CD14-positive monocyte (primary cell): ENCODE data around the gene NEMP1. TPM values are rescaled to one million over a fixed set of nuclear protein-coding genes. Genes with fewer than 3 reads are reported as not detected.

Source experiments
- DNase-seq, 3 donors: peaks; one replicate each; pipeline ENCODE4 v3.0.0-alpha.2; 2011 to 2022
- H2AFZ ChIP-seq: 2 replicates; pipeline ENCODE4 v1.6.0; 2012; ENCODE audit warnings: mild to moderate bottlenecking, low read depth, low read length, inconsistent platforms; ENCODE audit not compliant: insufficient read depth, poor library complexity, severe bottlenecking
- H3K27ac ChIP-seq, 2 donors: 1 replicate in 1 of 2; 2 replicates in 1 of 2; pipeline ENCODE4 v1.5.1; 2012 to 2013; ENCODE audit warnings: low read length in 2 of 2, control low read depth in 1 of 2, inconsistent platforms in 1 of 2, low read depth in 1 of 2, mild to moderate bottlenecking in 1 of 2
- H3K27me3 ChIP-seq, 2 donors: one replicate each; pipeline versions ENCODE4 v1.6.0 to v1.6.1; 2011 to 2013; ENCODE audit warnings: low read length in 2 of 2; ENCODE audit not compliant: control insufficient read depth in 2 of 2, insufficient read depth in 2 of 2
- H3K36me3 ChIP-seq, 2 donors: replicated peaks in 1 of 2; 1 replicate in 1 of 2; 2 replicates in 1 of 2; pipeline versions ENCODE4 v1.5.1 to v1.6.1; 2012 to 2013; ENCODE audit warnings: low read length in 2 of 2, control low read depth in 1 of 2, inconsistent platforms in 1 of 2, mild to moderate bottlenecking in 1 of 2; ENCODE audit not compliant: insufficient read depth in 2 of 2, control insufficient read depth in 1 of 2
- H3K4me1 ChIP-seq, 2 donors: 1 replicate in 1 of 2; 2 replicates in 1 of 2; pipeline versions ENCODE4 v1.5.1 to v1.6.1; 2012 to 2013; ENCODE audit warnings: low read length in 2 of 2, control low read depth in 1 of 2, inconsistent platforms in 1 of 2, mild to moderate bottlenecking in 1 of 2, moderate library complexity in 1 of 2; ENCODE audit not compliant: insufficient read depth in 2 of 2, control insufficient read depth in 1 of 2
- H3K4me2 ChIP-seq: replicated peaks from 2 replicates; pipeline ENCODE3; 2012; ENCODE audit warnings: low read length, moderate library complexity, mild to moderate bottlenecking; ENCODE audit not compliant: poor library complexity, severe bottlenecking; ENCODE audit errors: extremely low read depth
- H3K4me3 ChIP-seq, 3 experiments: fragments of 200-600 bp in 1 of 3; sonication (generic) in 1 of 3; replicated peaks in 1 of 3; 1 replicate in 2 of 3; 2 replicates in 1 of 3; pipeline ENCODE4 v1.5.1; 2011 to 2013; ENCODE audit warnings: low read length in 3 of 3, mild to moderate bottlenecking in 3 of 3, control low read depth in 2 of 3, low read depth in 2 of 3, inconsistent platforms in 1 of 3, moderate library complexity in 1 of 3
- H3K79me2 ChIP-seq: 2 replicates; pipeline ENCODE4 v1.6.0; 2012; ENCODE audit warnings: mild to moderate bottlenecking, control low read depth, inconsistent platforms, low read length, moderate library complexity; ENCODE audit not compliant: insufficient read depth
- H3K9ac ChIP-seq: 2 replicates; pipeline ENCODE4 v1.6.0; 2017; ENCODE audit warnings: low read length, mild to moderate bottlenecking; ENCODE audit not compliant: insufficient read depth, poor library complexity, severe bottlenecking
- H3K9me3 ChIP-seq, 2 donors: replicated peaks in 1 of 2; 1 replicate in 1 of 2; 2 replicates in 1 of 2; pipeline versions ENCODE4 v1.5.1 to v1.6.1; 2012 to 2013; ENCODE audit warnings: low read length in 2 of 2, control low read depth in 1 of 2; ENCODE audit not compliant: control insufficient read depth in 1 of 2, insufficient read depth in 1 of 2
- H4K20me1 ChIP-seq: 2 replicates; pipeline ENCODE4 v1.6.0; 2012; ENCODE audit warnings: mild to moderate bottlenecking, low read length, control low read depth, moderate library complexity; ENCODE audit not compliant: insufficient read depth
- H3K27ac Mint-ChIP-seq, 7 donors: one replicate each; pipeline ENCODE4 v1.8.0; 2020; ENCODE audit warnings: mild to moderate bottlenecking in 7 of 7, mixed read lengths in 7 of 7, moderate library complexity in 6 of 7, inconsistent platforms in 2 of 7
- H3K27me3 Mint-ChIP-seq, 3 donors: one replicate each; pipeline ENCODE4 v1.8.0; 2021 to 2022; ENCODE audit warnings: low read depth in 3 of 3, mild to moderate bottlenecking in 3 of 3, mixed read lengths in 3 of 3, moderate library complexity in 3 of 3, inconsistent platforms in 1 of 3
- H3K36me3 Mint-ChIP-seq, 2 donors: one replicate each; pipeline ENCODE4 v1.8.0; 2020; ENCODE audit warnings: mixed read lengths in 2 of 2, inconsistent platforms in 1 of 2, mild to moderate bottlenecking in 1 of 2
- H3K4me1 Mint-ChIP-seq: one replicate; pipeline ENCODE4 v1.8.0; 2020; ENCODE audit warnings: mild to moderate bottlenecking, mixed read lengths
- H3K4me3 Mint-ChIP-seq, 2 donors: one replicate each; pipeline ENCODE4 v1.8.0; 2020; ENCODE audit warnings: mild to moderate bottlenecking in 2 of 2, mixed read lengths in 2 of 2, moderate library complexity in 1 of 2
- H3K9me3 Mint-ChIP-seq, 7 donors: one replicate each; pipeline ENCODE4 v1.8.0; 2020 to 2022; ENCODE audit warnings: mixed read lengths in 7 of 7, mild to moderate bottlenecking in 6 of 7, moderate library complexity in 6 of 7, inconsistent platforms in 2 of 7
- WGBS: methylation state at CpG from one replicate; pipeline ENCODE4 v1.1.5; 2013; ENCODE audit warnings: missing lambda C conversion rate; ENCODE audit not compliant: insufficient coverage; 5-methylcytosine and 5-hydroxymethylcytosine counted together
- intact Hi-C, 2 donors: fragments of 100-400 bp; cut with micrococcal nuclease; formaldehyde crosslinking; loops; one replicate each; pipeline versions ENCODE4 v1.15.0 to v1.15.1; 2023
- polyA plus RNA-seq, 3 donors: library from polyadenylated mRNA; depleted of rRNA in 1 of 3; unstranded in 2 of 3; stranded (reverse) in 1 of 3; fragments of 300-500 nt in 2 of 3; fragments of >200 nt in 1 of 3; fragmentation: Illumina TruSeq in 2 of 3; gene quantifications; 1 replicate in 2 of 3; 2 replicates in 1 of 3; pipeline ENCODE4 v1.2.3, GENCODE V29; 2012 to 2021
- TF ChIP-seq, protein P1 (sequence below): fragments of 200-600 bp; IDR thresholded peaks from one replicate; pipeline ENCODE4 v1.8.0; 2022; ENCODE audit warnings: antibody characterized with exemption, mild to moderate bottlenecking

The NEMP1 gene
- polyA plus RNA-seq, 3 donors: 1.9 to 4.6 (median 2.2) TPM

DNA sequence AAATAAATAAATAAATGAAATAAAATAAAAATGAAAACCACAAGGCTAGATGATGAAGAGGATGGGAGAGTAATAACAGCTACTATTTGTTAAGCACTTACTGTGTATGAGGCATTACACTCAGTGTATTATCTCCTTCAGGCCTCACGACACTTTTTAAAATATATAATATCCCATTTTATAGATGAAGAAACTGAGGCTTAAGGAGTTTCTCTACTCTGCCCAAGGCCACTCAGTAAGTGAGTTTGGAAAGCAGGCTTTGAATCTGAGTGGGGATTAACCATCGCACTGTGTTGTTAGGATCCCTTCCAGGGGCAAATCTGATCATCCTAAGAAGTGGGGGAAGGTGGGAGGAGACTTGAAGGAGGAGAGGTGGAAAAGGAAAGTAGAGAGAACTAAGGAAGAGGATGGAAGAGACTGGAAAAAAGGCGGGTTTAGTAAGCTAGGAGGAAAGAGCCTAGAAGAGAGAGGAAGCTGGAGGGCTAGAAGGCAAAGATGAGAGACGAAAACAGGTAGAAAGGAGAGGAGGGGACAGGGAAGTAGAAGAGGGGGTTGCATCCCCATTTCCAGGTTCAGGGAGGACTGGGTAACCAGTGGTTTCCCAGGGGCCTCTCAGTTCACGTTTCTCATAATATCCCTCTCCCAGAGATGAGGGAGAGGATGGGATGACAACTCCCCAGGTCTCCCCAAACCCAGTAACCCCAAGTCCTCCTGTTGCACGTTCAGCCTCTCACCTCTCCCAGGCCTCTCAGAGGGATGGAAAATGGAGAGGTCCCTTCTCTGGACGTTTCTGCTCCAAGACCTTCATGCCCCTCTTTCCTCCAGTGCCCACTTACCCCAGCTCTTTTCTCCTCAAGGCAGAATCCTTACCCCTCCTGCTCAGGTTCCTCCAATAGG, 30.9 kb upstream of the NEMP1 start:
- peak overlapping the region; percentile 97 for H3K9ac ChIP-seq
- H3K79me2 ChIP-seq: peaks cover 63% of the 10 kb centered on the region
- Mint-ChIP-seq H3K36me3 (peaks cover 37 to 44% of the 10 kb centered on the region in 2 donors), H3K4me3 (peak overlapping the region; percentile 98 to 99), H3K27me3 (peaks cover 0 to 5% (median 0%) of the 10 kb centered on the region in 3 donors), H3K4me1 (peaks cover 65% of the 10 kb centered on the region), H3K9me3 (no peaks in the 10 kb centered on the region), H3K27ac (peak overlapping the region; percentile 95 to 100 (median 99))
- peak overlapping the region; percentile 95 for H3K4me2 ChIP-seq
- peak overlapping the region; percentile 100 for H3K27ac ChIP-seq
- H3K4me1 ChIP-seq: peaks cover 39 to 72% of the 10 kb centered on the region in 2 donors
- intact Hi-C loops: loop anchor here (5.0 kb wide), 2 partner anchors 32 to 37 kb away; partner anchors contain the start of gene NEMP1 (in 1 of the 2)
- peaks cover 59% of the 10 kb centered on the region for H4K20me1 ChIP-seq
- H3K9me3 ChIP-seq: no peaks in the 10 kb centered on the region
- peaks cover 40 to 43% of the 10 kb centered on the region in 2 donors for H3K36me3 ChIP-seq
- DNase-seq: no peak
- no peaks in the 10 kb centered on the region for H3K27me3 ChIP-seq
- 73% methylated on average over 3 of the region's 7 CpGs for WGBS
- peak overlapping the region; percentile 69 to 100 (median 75) for H3K4me3 ChIP-seq
- TF ChIP-seq, protein P1, sequence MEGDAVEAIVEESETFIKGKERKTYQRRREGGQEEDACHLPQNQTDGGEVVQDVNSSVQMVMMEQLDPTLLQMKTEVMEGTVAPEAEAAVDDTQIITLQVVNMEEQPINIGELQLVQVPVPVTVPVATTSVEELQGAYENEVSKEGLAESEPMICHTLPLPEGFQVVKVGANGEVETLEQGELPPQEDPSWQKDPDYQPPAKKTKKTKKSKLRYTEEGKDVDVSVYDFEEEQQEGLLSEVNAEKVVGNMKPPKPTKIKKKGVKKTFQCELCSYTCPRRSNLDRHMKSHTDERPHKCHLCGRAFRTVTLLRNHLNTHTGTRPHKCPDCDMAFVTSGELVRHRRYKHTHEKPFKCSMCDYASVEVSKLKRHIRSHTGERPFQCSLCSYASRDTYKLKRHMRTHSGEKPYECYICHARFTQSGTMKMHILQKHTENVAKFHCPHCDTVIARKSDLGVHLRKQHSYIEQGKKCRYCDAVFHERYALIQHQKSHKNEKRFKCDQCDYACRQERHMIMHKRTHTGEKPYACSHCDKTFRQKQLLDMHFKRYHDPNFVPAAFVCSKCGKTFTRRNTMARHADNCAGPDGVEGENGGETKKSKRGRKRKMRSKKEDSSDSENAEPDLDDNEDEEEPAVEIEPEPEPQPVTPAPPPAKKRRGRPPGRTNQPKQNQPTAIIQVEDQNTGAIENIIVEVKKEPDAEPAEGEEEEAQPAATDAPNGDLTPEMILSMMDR: no peak
- H2AFZ ChIP-seq: no peak overlapping the region

DNA sequence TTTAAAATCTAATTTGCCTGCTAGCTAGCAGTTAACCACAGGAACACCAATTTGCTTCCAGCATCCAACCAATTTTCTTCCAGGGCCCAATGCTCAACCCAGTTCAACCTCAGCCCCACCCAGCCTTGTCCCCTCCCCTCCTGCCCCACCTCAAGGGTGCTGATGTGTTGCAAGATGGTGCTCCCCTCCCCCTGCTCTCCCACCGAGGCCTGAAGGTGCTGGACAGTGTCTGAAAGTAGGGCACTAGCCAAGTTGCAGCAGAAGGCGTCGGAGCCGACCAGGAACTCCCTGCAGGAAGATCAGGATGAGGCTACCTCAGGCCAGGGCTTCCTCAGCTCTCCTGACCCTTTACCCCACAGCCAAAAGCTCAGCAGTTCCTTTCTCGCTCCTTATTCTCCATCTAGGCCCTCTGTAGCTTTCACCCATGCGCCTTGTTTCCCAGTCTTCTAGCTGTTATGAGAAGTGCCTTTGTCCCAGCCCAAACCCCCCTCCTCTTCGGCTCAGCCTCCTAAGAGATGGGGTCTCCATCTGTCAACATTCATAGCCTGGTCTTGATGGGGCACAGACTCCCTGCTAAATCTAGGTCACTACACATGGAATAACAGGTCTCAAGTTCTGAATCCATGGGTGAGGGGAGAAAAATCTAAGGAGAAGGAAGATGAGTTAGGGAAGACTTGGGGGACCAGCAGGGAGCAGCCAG, 29.0 kb upstream of the NEMP1 start:
- H3K4me1 Mint-ChIP-seq: peaks cover 63% of the 10 kb centered on the region
- peaks cover 0 to 5% (median 0%) of the 10 kb centered on the region in 3 donors for H3K27me3 Mint-ChIP-seq
- Histone ChIP-seq H3K36me3 (peaks cover 46 to 59% of the 10 kb centered on the region in 2 donors), H3K4me3 (no peak overlapping the region), H3K4me1 (peaks cover 37 to 74% of the 10 kb centered on the region in 2 donors), H2AFZ (no peak overlapping the region), H4K20me1 (peaks cover 77% of the 10 kb centered on the region), H3K9ac (no peak overlapping the region), H3K27me3 (no peaks in the 10 kb centered on the region), H3K79me2 (peaks cover 63% of the 10 kb centered on the region), H3K9me3 (no peaks in the 10 kb centered on the region), H3K27ac (peak overlapping the region in 1 of 2 donors; percentile 59), H3K4me2 (no peak overlapping the region)
- peaks cover 45 to 61% of the 10 kb centered on the region in 2 donors for H3K36me3 Mint-ChIP-seq
- H3K27ac Mint-ChIP-seq: peak overlapping the region in 4 of 7 donors; percentile 17 to 79 (median 44)
- no peak overlapping the region for H3K4me3 Mint-ChIP-seq
- intact Hi-C loops: no loop called here
- 88% methylated on average over 7 of the region's 7 CpGs for WGBS
- peaks cover 0 to 2% (median 0%) of the 10 kb centered on the region in 7 donors for H3K9me3 Mint-ChIP-seq
- TF ChIP-seq, protein P1: no peak
- no peak for DNase-seq
